Activated CD4-positive, alpha-beta T cell treated with anti-CD3 and anti-CD28 coated beads, Interleukin-2, amount 10 ng/mL, durations not matched to agents 24 days and 14 days (primary cell): ENCODE results near the gene LRRC70. TPM values are rescaled to one million over a fixed set of nuclear protein-coding genes. Genes with fewer than 3 reads are reported as not detected.

Experiments
- DNase-seq: peaks from one replicate; pipeline ENCODE4 v3.0.0; 2022
- H3K27ac Mint-ChIP-seq: one replicate; pipeline ENCODE4 v1.8.0; 2022; ENCODE audit warnings: mild to moderate bottlenecking, mixed read lengths
- H3K27me3 Mint-ChIP-seq: one replicate; pipeline ENCODE4 v1.8.0; 2022; ENCODE audit warnings: mixed read lengths
- H3K36me3 Mint-ChIP-seq: one replicate; pipeline ENCODE4 v1.8.0; 2022; ENCODE audit warnings: low read depth, mild to moderate bottlenecking, mixed read lengths
- H3K4me1 Mint-ChIP-seq: one replicate; pipeline ENCODE4 v1.8.0; 2021; ENCODE audit warnings: mixed read lengths
- H3K4me3 Mint-ChIP-seq: one replicate; pipeline ENCODE4 v1.8.0; 2022; ENCODE audit warnings: mild to moderate bottlenecking, moderate library complexity, mixed read lengths
- H3K9me3 Mint-ChIP-seq: one replicate; pipeline ENCODE4 v1.8.0; 2021; ENCODE audit warnings: mixed read lengths
- intact Hi-C: fragments of 100-400 bp; cut with micrococcal nuclease; formaldehyde crosslinking; loops from one replicate; pipeline ENCODE4 v1.15.1; 2023
- total RNA-seq: library from RNA; stranded (reverse); gene quantifications from 2 replicates; pipeline ENCODE4 v1.2.3, GENCODE V29; 2022

Gene LRRC70
- total RNA-seq, 1 donor from 2014 or later, result 2.0 TPM

DNA sequence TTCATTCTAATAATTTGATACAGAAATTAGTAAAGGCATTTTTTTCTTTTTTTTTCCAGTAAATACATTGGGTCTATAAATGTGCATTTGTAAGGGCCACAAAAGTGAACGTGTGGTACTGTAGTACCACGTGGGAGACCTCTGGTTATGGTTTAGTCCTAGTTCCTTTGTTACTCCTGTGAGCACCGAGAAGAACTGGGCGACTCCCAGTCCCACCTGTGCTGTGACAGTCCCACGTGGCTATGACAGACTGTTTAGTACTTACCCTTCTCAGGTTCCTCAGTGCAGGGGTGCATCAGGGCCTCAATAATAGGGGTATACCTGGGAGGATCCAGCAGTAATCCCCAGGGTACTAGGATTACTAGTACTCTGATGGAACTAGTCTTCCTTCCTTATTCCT, 49.3 kb downstream of the LRRC70 start:
- DNase-seq, result no peak
- no peaks in the 10 kb centered on the region for H3K4me1 Mint-ChIP-seq
- H3K9me3 Mint-ChIP-seq, result no peaks in the 10 kb centered on the region
- no peak overlapping the region for H3K4me3 Mint-ChIP-seq
- intact Hi-C loops, result no loop called here
- no peak overlapping the region for H3K27ac Mint-ChIP-seq
- no peaks in the 10 kb centered on the region for H3K27me3 Mint-ChIP-seq
- H3K36me3 Mint-ChIP-seq, result peaks cover 3% of the 10 kb centered on the region

Other genes starting within 250 kb of the LRRC70 start
- 48.8 and 49.3 TPM in 2 replicates for gene DIMT1, start 174.9 kb upstream of the LRRC70 start, total RNA-seq
- 56.7 and 60.9 TPM in 2 replicates for gene IPO11, start 166.1 kb upstream of the LRRC70 start, total RNA-seq